GM08714 (cell line): ENCODE data around the gene RPTOR.

Source experiments
- H3K4me3 ChIP-seq: fragments of 200-500 bp; sonication (Bioruptor generic); 2 replicates; pipeline ENCODE4 v1.5.1; 2014; ENCODE audit warnings: mild to moderate bottlenecking, low read length, inconsistent platforms
- ZNF274 ChIP-seq: IDR thresholded peaks from 2 replicates; pipeline ENCODE4 v1.6.1; 2012; ENCODE audit warnings: mild to moderate bottlenecking, low read depth, low read length

RPTOR gene

GRCh38 chr17:81000631-81001357, 456.2 kb downstream of the RPTOR start:
- no peak overlapping the region for H3K4me3 ChIP-seq
- no peak for TF ChIP-seq ZNF274

GRCh38 chr17:81002013-81002384, 457.4 kb downstream of the RPTOR start:
- no peak overlapping the region for H3K4me3 ChIP-seq
- TF ChIP-seq ZNF274 = no peak

- TF ChIP-seq ZNF274 = no peak
- H3K4me3 ChIP-seq = no peak overlapping the region
Measured at GRCh38 chr17:81002409-81003361, 458.0 kb downstream of the RPTOR start.

GRCh38 chr17:81003711-81004475, 459.3 kb downstream of the RPTOR start:
- no peak for TF ChIP-seq ZNF274
- no peak overlapping the region for H3K4me3 ChIP-seq

GRCh38 chr17:81006891-81007290, 462.3 kb downstream of the RPTOR start:
- H3K4me3 ChIP-seq = no peak overlapping the region
- no peak for TF ChIP-seq ZNF274

GRCh38 chr17:81008140-81008539, 463.5 kb downstream of the RPTOR start:
- TF ChIP-seq ZNF274 = no peak

GRCh38 chr17:81009136-81009535, 464.5 kb downstream of the RPTOR start:
- H3K4me3 ChIP-seq = no peak overlapping the region
- TF ChIP-seq ZNF274 = no peak

More at GRCh38 chr17:81008140-81008539, 463.5 kb downstream of the RPTOR start:
- H3K4me3 ChIP-seq = no peak overlapping the region

GRCh38 chr17:81010935-81011334, 466.3 kb downstream of the RPTOR start:
- no peak overlapping the region for H3K4me3 ChIP-seq
- TF ChIP-seq ZNF274 = no peak

- TF ChIP-seq ZNF274 = no peak
- no peak overlapping the region for H3K4me3 ChIP-seq
Measured at GRCh38 chr17:81011951-81012350, 467.3 kb downstream of the RPTOR start.

GRCh38 chr17:81012574-81013447, 468.2 kb downstream of the RPTOR start:
- no peak for TF ChIP-seq ZNF274
- H3K4me3 ChIP-seq = no peak overlapping the region

GRCh38 chr17:81013642-81014041, 469.0 kb downstream of the RPTOR start:
- no peak for TF ChIP-seq ZNF274
- H3K4me3 ChIP-seq = no peak overlapping the region

- no peak for TF ChIP-seq ZNF274
- H3K4me3 ChIP-seq = no peak overlapping the region
Measured at GRCh38 chr17:81015136-81015535, 470.5 kb downstream of the RPTOR start.
